ENCODE measurements around the gene DNAH12.

- TF ChIP-seq CTCF (IDR thresholded peaks at IDR 0.05; ENCODE audit: low read depth, low read length), result no peak
- TF ChIP-seq POLR2A (IDR thresholded peaks at IDR 0.05; ENCODE audit: extremely low read depth, insufficient read length), result no peak
- TF ChIP-seq MYC (IDR thresholded peaks at IDR 0.05; ENCODE audit: low read depth, low read length), result no peak
- no peak for TF ChIP-seq MAX (IDR thresholded peaks at IDR 0.05; ENCODE audit: low read depth, low read length)
Observed at GRCh38 chr3:57592306-57592705, 48.2 kb upstream of the DNAH12 start.
